Neural crest cell (in vitro differentiated cells): ENCODE results near the gene RPS6KB2. TPM values are rescaled to one million over a fixed set of nuclear protein-coding genes. Genes with fewer than 3 reads are reported as not detected.
A peak's percentile ranks its signal among the peaks of the same experiment; 100 is the strongest.

Experiments
- DNase-seq: peaks from one replicate; pipeline ENCODE4 v3.0.0; 2021; ENCODE audit warnings: low read depth, mixed read lengths, low spot score
- H3K27ac Mint-ChIP-seq: one replicate; pipeline ENCODE4 v1.8.0; 2021; ENCODE audit warnings: mild to moderate bottlenecking, mixed read lengths; ENCODE audit not compliant: unreplicated experiment
- H3K27me3 Mint-ChIP-seq: 2 replicates; pipeline ENCODE4 v1.8.0; 2021; ENCODE audit warnings: low read depth, mild to moderate bottlenecking, mixed read lengths
- H3K36me3 Mint-ChIP-seq: 2 replicates; pipeline ENCODE4 v1.8.0; 2021; ENCODE audit warnings: low read depth, mild to moderate bottlenecking, mixed read lengths
- H3K4me1 Mint-ChIP-seq: 2 replicates; pipeline ENCODE4 v1.8.0; 2021; ENCODE audit warnings: mixed read lengths
- H3K4me3 Mint-ChIP-seq: one replicate; pipeline ENCODE4 v1.8.0; 2021; ENCODE audit warnings: mild to moderate bottlenecking, mixed read lengths
- H3K9me3 Mint-ChIP-seq: 2 replicates; pipeline ENCODE4 v1.8.0; 2021; ENCODE audit warnings: mixed read lengths
- CTCF ChIP-seq: fragments of 200-600 bp; sonication (generic); conservative IDR thresholded peaks from 2 replicates; pipeline ENCODE4 v1.5.0; 2021; ENCODE audit warnings: antibody characterized with exemption, mild to moderate bottlenecking
- total RNA-seq: library from RNA; stranded (reverse); gene quantifications from 2 replicates; pipeline ENCODE4 v1.2.1, GENCODE V29; 2021

Gene RPS6KB2
- total RNA-seq, 1 donor from 2014 or later: 55.0 TPM

DNA sequence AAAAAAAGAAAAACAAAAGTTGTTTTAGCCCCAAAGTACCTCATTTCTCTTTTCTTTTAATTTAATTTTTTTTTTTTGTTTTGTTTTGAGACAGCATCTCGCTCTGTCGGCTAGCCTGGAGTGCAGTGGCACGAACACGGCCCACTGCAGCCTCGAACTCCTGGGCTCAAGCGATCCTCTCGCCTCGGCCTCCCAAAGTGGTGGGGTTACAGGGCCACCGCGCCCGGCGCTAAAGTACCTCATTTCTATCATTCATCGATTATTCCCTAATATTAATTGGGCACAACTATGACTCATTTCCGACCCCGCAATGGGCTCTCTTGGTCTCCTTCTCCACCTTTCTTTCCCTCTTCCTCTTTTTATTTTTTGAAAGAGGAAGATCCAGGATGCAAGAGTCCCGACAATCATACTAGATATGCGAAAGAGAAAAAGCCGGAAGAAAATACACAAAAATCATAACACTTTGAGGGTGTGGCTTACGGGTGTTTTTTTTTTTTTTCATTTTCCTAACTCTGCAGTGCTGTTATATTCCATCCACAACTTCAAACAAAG lies 54.1 kb downstream of the RPS6KB2 start:
- peak overlapping the region; percentile 91 for H3K4me3 Mint-ChIP-seq
- H3K36me3 Mint-ChIP-seq: peaks cover 7% of the 10 kb centered on the region
- TF ChIP-seq CTCF: no peak
- H3K27me3 Mint-ChIP-seq: peaks cover 3% of the 10 kb centered on the region
- DNase-seq: no peak
- H3K9me3 Mint-ChIP-seq: peaks cover 6% of the 10 kb centered on the region
- H3K4me1 Mint-ChIP-seq: peaks cover 38% of the 10 kb centered on the region
- H3K27ac Mint-ChIP-seq: no peak overlapping the region

- Mint-ChIP-seq H3K4me3 (peak within 1 kb of the TSS; percentile 91), H3K4me1 (peaks cover 37% of the 10 kb centered on the region), H3K36me3 (peaks cover 7% of the 10 kb centered on the region), H3K27me3 (peaks cover 3% of the 10 kb centered on the region), H3K9me3 (peaks cover 6% of the 10 kb centered on the region), H3K27ac (peak within 1 kb of the TSS; percentile 98)
- peak; percentile 97 for DNase-seq
- TF ChIP-seq CTCF: peak; percentile 30
These were observed 54.8 kb downstream of the RPS6KB2 start, which contains the start of gene AIP for GRCh38 chr11:67482827-67483798. Gene AIP, plus strand, starts transcription at chr11:67483026. Its CDS starts 133 bp downstream, at chr11:67483159.

DNA sequence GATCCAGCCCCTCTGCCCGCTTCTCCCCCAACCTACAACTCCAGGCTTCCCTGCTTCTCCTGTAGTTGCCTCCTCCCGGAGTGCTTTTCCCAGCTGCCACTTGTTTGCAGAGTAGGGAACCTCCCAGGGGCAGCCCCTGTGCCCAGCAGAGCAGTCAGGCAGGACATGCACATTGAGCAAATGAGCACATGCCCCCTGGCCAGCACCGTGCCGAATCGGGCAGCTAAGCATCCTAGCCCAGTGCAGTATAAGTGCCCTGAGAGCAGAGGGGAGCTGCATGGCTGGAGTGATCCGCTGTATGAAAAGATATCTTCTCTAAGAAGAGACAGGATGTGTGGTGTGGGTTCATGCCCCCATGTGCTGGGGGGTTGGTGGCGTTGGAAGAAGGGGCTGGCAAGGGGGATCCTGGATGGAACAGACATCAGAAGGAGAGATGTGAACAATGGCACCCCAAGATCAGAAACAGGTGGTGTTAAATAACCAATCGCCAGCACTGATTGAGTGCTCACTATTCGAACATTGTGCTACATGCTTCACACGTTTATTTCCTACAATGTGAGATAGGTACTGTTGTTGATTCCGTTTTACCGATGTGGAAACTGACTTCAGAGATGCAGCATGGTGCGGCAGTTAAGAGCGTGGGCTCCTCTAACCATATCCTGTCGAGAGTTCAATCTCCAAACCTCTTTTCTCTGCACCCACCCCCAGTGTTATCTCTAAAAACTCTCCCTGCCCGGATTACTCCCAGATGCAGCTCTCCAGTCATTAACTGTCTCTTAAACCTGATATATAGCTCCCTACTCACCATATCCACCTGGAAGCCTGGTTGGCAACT lies 55.8 kb downstream of the RPS6KB2 start:
- DNase-seq: no peak
- Mint-ChIP-seq H3K27me3 (peaks cover 3% of the 10 kb centered on the region), H3K4me3 (peak overlapping the region; percentile 91), H3K9me3 (peaks cover 6% of the 10 kb centered on the region), H3K27ac (peak overlapping the region; percentile 68), H3K36me3 (peaks cover 7% of the 10 kb centered on the region), H3K4me1 (peaks cover 37% of the 10 kb centered on the region)
- TF ChIP-seq CTCF: no peak

DNA sequence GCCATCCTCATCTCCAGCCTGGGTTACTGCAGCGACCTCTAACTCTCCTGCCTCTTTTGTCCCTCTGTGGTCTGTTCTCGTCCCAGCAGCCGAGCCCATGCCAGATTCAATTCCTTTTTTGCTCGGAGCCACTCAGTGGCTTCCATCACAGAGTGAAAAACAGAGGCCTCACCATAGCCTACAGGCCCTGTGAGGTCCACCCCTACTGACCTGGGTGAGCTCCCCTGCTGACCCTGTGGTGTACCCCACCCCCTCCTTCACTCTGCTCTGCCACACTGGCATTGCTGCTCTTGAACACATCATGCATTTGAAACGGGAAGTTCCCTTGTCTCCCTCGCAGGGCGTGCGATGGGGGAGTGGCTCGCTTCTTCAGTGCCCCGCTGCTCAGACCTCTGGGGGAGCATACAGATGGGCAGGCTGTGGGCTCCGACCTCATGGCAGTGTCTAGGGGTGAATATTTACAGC lies 56.6 kb downstream of the RPS6KB2 start:
- H3K36me3 Mint-ChIP-seq: peaks cover 11% of the 10 kb centered on the region
- H3K9me3 Mint-ChIP-seq: peaks cover 6% of the 10 kb centered on the region
- no peak overlapping the region for H3K27ac Mint-ChIP-seq
- H3K27me3 Mint-ChIP-seq: peaks cover 3% of the 10 kb centered on the region
- no peak for DNase-seq
- H3K4me3 Mint-ChIP-seq: peak overlapping the region; percentile 91
- TF ChIP-seq CTCF: no peak
- H3K4me1 Mint-ChIP-seq: peaks cover 42% of the 10 kb centered on the region

Other genes starting within 250 kb of the RPS6KB2 start
- gene GRK2, start 162.0 kb upstream of the RPS6KB2 start, total RNA-seq: 51.3 and 55.1 TPM in 2 replicates
- 58.9 and 71.8 TPM in 2 replicates for gene ANKRD13D, start 139.2 kb upstream of the RPS6KB2 start, total RNA-seq
- gene SSH3, start 125.0 kb upstream of the RPS6KB2 start, total RNA-seq: 3.0 and 3.3 TPM in 2 replicates
- 3.7 and 7.1 TPM in 2 replicates for gene POLD4, start 74.9 kb upstream of the RPS6KB2 start, total RNA-seq
- gene CLCF1, start 54.9 kb upstream of the RPS6KB2 start, total RNA-seq: 0.41 and 0.68 TPM in 2 replicates
- 46.1 and 49.4 TPM in 2 replicates for gene RAD9A, start 36.5 kb upstream of the RPS6KB2 start, total RNA-seq
- gene PPP1CA, start 26.6 kb upstream of the RPS6KB2 start, total RNA-seq: 222 and 223 TPM in 2 replicates
- 0.66 and 1.8 TPM in 2 replicates for gene TBC1D10C, start 24.4 kb upstream of the RPS6KB2 start, total RNA-seq
- gene CARNS1, start 12.8 kb upstream of the RPS6KB2 start, total RNA-seq: 0.07 and 0.12 TPM in 2 replicates
- gene PTPRCAP, start 9.2 kb downstream of the RPS6KB2 start, total RNA-seq: 0.84 and 1.6 TPM in 2 replicates
- 79.0 and 89.5 TPM in 2 replicates for gene CORO1B, start 15.0 kb downstream of the RPS6KB2 start, total RNA-seq
- not detected in 2 replicates for gene GPR152, start 24.2 kb downstream of the RPS6KB2 start, total RNA-seq
- gene CABP4, start 26.9 kb downstream of the RPS6KB2 start, total RNA-seq: not detected in 2 replicates
- gene TMEM134, start 40.8 kb downstream of the RPS6KB2 start, total RNA-seq: 37.3 and 40.8 TPM in 2 replicates
- 48.7 and 50.1 TPM in 2 replicates for gene AIP, start 54.5 kb downstream of the RPS6KB2 start, total RNA-seq
- 81.5 and 109 TPM in 2 replicates for gene PITPNM1, start 76.9 kb downstream of the RPS6KB2 start, total RNA-seq
- gene CDK2AP2, start 79.7 kb downstream of the RPS6KB2 start, total RNA-seq: 32.0 and 32.8 TPM in 2 replicates
- not detected in 2 replicates for gene CABP2, start 95.0 kb downstream of the RPS6KB2 start, total RNA-seq
- gene GSTP1, start 155.3 kb downstream of the RPS6KB2 start, total RNA-seq: 776 and 780 TPM in 2 replicates
- gene NDUFV1, start 178.4 kb downstream of the RPS6KB2 start, total RNA-seq: 182 and 191 TPM in 2 replicates
- gene NUDT8, start 201.4 kb downstream of the RPS6KB2 start, total RNA-seq: 11.0 and 13.9 TPM in 2 replicates
- gene TBX10, start 211.3 kb downstream of the RPS6KB2 start, total RNA-seq: not detected in 2 replicates
- not detected in 2 replicates for gene ACY3, start 222.2 kb downstream of the RPS6KB2 start, total RNA-seq
- gene ALDH3B2, start 246.1 kb downstream of the RPS6KB2 start, total RNA-seq: not detected in 2 replicates